Upper lobe of left lung (tissue), 4 donors: ENCODE results near the gene ITGA8.

Experiments
- CTCF ChIP-seq, 6 experiments: fragments of 450-650 bp in 4 of 6; fragments of 200-600 bp in 2 of 6; sonication (generic) in 2 of 6; IDR thresholded peaks; one replicate each; pipeline ENCODE4 v1.5.1; 2016 to 2019; ENCODE audit warnings: antibody characterized with exemption in 6 of 6
- EP300 ChIP-seq, 4 donors: sonication (generic); formaldehyde crosslinking; IDR thresholded peaks; one replicate each; pipeline ENCODE4 v1.5.1; 2017; ENCODE audit warnings: antibody characterized with exemption in 4 of 4, control low read depth in 2 of 4
- POLR2A ChIP-seq, 4 donors: fragments of 450-650 bp; IDR thresholded peaks; one replicate each; pipeline ENCODE4 v1.5.1; 2016 to 2017; ENCODE audit warnings: antibody characterized with exemption in 4 of 4, mild to moderate bottlenecking in 2 of 4
- POLR2AphosphoS5 ChIP-seq, 2 donors: sonication (generic); formaldehyde crosslinking; IDR thresholded peaks; one replicate each; pipeline ENCODE4 v1.5.1; 2017; ENCODE audit warnings: antibody characterized with exemption in 2 of 2

DNA sequence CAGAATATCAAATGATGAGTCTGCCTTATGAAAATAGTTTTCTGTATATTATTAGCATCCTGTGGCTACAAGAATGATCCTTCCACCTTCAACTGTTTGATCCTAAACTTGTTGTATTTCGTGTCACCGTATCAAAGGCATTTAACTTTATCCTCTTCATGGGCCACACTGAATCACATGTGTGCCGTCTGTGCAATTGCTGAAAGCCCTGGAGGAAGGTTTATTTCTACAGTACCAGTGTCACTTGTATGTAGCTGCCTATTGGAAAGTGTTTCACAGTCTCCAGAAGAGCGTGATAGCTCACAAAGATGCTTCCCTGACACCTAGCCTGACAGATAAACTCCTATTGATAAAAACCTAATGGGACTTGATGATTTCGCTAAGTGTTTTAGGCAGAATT, 94.5 kb downstream of the ITGA8 start:
- no peak for TF ChIP-seq POLR2AphosphoS5 (IDR thresholded peaks at IDR 0.05)
- no peak for TF ChIP-seq CTCF (IDR thresholded peaks at IDR 0.05)
- TF ChIP-seq POLR2A (IDR thresholded peaks at IDR 0.05), result no peak
- TF ChIP-seq EP300 (IDR thresholded peaks at IDR 0.05), result no peak
